GM18508 (cell line): ENCODE data around the gene ZNF655.
"Not testable (repeated sequence)": the region's sequence is repeated elsewhere in the genome, so short reads cannot be mapped to it uniquely, and the experiment has no call there.

Experiments
- ATAC-seq: cut with Tn5 transposase; IDR thresholded peaks from one replicate; pipeline ENCODE4 v1.9.1; 2021; ENCODE audit warnings: moderate number of reproducible peaks; ENCODE audit not compliant: insufficient read depth, unreplicated experiment

ZNF655 gene

DNA sequence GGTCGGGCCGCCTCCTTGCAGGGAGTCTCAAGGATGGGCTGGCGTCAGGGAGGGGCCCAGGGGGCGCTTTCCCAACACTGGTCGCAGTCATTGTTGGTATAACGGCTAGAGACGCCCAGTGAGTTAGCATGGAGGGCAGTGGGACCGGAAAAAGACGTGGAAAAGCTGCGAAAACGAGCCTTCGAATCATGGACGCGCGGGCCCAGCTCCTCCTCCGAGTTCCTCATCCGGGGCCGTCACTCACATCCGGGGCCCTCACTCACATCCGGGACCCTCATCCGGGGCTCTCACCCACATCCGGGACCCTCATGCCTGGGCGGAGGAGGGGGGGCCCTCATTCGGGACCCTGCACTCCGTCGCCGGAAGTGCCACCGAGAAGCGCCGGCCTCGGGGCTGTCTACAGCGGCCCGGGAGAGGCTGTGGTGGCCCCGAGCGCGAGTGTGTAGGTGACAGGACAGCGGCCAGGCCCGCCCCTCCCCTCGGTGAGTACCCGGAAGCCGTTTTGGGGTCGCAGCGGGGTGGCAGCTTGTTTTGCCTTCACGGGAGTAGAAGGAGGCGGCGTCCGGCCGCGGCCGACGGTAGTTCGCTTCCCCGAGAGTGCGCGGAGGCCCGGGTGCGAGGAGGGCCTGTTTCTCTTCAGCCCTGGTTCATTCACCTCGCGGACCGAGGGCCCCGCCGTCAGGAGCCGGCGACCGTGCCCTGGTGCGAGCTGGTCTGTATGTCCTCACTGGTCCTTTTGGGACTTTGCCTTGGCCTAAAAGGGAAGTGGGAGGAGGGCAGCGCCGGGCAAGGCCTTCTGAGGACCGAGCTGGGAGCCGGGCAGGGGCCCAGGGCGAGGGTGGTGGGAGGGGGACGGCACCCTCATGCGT, at the start of gene ZNF655:
TSS of gene ZNF655 (plus strand) at position 337 of the 869 bp plus-strand sequence. CDS start 1,918 bp downstream, outside the sequence.
- ATAC-seq, result peak; percentile 29

- ATAC-seq, result no peak
These were observed 44.4 kb upstream of the ZNF655 start for GRCh38 chr7:99514050-99514449.

GRCh38 chr7:99521399-99521798, 37.0 kb upstream of the ZNF655 start:
- no peak for ATAC-seq

- no peak for ATAC-seq
These were observed 32.6 kb upstream of the ZNF655 start for GRCh38 chr7:99525713-99526440.

DNA sequence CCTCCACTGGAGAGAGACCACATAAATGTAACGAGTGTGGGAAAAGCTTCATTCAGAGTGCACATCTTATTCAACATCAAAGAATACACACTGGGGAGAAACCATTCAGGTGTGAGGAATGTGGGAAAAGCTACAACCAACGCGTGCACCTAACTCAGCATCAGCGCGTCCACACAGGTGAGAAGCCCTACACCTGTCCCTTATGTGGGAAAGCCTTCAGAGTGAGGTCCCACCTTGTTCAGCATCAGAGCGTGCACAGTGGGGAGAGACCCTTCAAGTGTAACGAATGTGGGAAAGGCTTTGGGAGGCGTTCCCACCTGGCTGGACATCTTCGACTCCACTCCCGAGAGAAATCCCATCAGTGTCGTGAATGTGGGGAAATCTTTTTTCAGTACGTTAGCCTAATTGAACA, 27.1 kb upstream of the ZNF655 start:
- no peak for ATAC-seq

DNA sequence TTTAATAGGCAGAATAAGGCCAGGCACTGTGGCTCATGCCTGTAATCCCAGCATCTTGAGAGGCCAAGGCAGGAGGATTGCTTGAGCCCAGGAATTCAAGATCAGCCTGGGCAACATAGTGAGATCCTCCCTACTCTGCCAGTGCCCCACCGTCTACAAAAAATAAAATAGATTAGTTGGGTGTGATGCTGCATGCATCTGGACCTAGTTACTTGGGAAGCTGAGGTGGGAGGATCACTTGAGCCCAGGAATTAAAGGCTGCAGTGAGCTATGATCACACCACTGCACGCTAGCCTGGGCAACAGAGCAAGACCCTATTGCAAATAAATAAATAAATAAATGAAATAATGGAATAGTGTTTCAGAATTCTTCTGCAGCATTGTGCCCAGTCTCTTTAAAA, 22.8 kb upstream of the ZNF655 start:
- ATAC-seq, result no peak

DNA sequence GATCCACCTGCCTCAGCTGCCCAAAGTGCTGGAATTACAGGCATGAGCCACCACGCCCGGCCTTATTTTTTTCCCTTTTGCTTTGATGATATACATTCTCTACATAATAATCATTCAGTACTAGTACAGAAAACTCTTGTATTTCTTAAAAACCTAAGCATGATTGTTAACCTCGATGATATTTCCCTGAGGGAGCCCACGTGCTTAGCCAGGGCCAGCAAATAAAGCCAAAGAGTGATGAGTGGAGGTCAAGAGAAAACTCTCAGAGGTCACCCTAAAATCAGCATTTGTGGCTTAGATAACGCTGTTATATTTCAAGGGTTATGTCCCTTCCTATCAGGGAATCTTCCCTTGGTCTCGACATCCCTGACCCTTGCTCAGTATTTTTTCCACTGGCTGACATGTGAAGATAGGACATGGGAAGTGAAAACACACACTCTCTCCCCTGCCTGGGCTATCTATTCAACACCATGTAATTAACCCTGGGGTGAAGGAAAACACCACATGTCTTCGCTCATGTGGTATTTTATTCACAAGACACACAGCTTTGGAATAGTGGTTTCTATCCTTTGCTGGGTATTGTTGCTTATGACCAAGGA, 19.1 kb upstream of the ZNF655 start:
- ATAC-seq, result no peak

DNA sequence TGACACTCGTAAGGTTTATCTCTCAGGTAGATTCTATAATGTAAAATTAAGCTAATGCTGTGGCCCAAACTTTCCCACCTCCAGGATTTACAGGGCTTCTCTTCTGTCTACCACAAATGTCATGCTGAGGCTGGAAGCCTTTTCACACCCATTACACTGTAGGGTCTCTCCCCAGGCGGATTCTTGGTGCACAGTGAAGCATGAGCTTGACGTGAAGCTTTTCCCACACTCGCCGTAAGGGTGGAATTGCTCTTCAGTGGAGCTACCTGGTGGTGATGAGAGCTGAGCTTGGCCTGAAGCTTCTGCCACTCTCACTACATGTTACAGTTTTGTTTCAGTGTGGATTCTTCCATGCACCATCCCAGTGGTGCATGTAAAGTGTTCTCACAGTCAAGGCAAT, 17.9 kb upstream of the ZNF655 start:
- ATAC-seq, result no peak

GRCh38 chr7:99541212-99541611, 17.2 kb upstream of the ZNF655 start:
- ATAC-seq, result no peak

DNA sequence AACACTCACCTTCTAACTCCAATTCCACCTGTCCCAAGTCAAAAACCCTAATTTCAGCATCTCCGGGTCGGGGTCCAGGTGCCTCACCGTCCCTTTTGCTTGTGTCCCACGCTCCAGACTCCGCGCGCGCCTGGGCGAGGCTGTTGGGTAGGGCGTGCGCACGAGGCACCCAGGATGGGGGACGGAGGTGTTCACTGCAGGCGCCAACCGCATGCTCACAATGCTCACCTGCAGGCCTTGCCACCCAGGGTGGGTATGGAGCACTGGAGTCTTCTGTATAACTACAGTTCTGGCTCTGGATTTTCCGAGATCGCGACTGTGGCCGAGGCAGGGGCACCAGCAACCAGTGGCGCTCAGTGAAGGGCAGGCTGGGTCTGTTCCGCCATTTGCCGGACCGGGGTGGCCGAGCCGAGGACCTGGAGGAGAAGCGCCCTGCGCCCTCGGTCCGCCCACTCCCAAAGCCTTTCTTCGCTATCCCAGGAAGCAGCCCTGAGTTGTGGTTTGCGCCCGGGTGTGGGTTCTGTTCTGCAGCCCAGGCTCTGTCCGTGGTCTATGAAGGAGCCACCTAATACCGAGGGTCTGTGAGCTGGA, 15.3 kb upstream of the ZNF655 start:
- ATAC-seq, result no peak

- no peak for ATAC-seq
These were observed 14.5 kb upstream of the ZNF655 start for GRCh38 chr7:99543916-99544315.

GRCh38 chr7:99545308-99545707, 13.1 kb upstream of the ZNF655 start:
- not testable (repeated sequence) for ATAC-seq

GRCh38 chr7:99549545-99549944, 8.9 kb upstream of the ZNF655 start:
- not testable (repeated sequence) for ATAC-seq

DNA sequence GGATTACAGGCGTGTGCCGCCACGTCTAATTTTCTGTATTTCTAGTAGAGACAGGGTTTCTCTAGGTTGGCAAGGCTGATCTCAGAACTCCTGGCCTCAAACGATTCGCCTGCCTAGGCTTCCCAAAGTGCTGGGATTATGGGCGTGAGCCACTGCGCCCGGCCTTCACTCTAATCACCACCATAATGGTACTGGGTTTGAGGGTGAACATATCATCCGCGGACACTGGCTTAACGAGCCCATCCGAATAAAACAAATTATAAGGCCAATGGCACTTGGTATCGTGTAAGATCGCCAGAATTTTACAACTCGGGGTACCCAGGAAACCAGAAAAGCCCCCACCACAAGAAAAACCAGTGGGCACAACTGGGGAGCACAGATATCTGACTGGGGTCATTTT, 7.1 kb upstream of the ZNF655 start:
- ATAC-seq, result no peak

DNA sequence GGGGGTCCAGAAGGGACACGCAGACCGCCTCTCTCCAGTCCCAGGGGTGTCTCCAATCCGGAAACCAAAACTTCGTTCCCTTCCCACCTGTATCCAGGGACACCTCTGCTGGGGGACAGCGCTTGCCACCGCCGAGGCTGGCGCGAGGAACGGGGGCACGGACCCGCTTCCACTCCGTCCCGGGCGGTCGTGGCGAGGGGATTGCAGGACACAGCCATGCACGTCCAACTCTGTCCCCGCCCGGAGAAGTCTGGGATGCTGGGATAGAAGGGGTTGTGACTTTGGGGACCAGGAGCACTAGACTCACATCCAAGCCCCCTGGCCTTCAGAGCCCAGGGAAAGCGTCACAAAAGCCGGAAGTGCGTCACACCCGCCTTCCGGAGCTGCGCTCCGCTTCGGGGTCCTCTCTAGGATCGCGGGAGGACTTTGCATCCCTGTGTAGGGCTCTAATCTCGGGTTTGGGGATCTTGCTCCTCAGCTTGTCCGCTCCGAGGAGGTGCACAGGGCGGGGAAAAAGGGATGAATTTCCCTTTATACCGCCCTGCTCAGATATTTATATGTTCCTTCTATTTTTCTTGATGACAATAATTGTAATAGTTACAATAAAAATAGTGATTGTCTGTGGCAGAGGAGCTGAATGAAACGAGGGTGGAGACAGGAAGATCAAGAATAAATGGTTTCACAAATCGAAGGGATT, 6.5 kb upstream of the ZNF655 start, which contains the start of gene FAM200A:
TSS of gene FAM200A (minus strand) at position 348 of the 697 bp plus-strand sequence. CDS start 3,707 bp downstream, outside the sequence.
- ATAC-seq, result peak; percentile 80

GRCh38 chr7:99553039-99553438, 5.4 kb upstream of the ZNF655 start:
- no peak for ATAC-seq

GRCh38 chr7:99554939-99555338, 3.5 kb upstream of the ZNF655 start:
- ATAC-seq, result no peak

DNA sequence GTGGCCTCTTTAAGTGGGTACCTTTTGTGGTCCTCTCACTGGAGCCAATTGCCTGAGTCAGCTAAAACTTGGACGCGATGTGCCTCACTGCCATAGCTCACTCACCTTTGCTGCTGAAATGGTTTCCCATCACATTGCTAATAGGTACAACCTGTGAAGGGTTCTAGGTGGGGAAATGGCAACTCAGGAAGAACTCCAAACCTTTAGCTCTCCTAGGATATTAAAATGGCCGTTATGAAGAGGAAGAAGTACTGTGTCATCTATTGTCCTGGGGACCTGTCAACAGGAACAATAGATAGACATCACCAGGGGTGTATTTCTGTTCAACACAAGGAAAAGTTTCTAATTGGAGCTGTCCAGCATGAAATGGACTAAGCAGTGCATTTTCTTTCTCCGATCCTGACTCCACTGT, 1.2 kb upstream of the ZNF655 start:
- ATAC-seq, result no peak

DNA sequence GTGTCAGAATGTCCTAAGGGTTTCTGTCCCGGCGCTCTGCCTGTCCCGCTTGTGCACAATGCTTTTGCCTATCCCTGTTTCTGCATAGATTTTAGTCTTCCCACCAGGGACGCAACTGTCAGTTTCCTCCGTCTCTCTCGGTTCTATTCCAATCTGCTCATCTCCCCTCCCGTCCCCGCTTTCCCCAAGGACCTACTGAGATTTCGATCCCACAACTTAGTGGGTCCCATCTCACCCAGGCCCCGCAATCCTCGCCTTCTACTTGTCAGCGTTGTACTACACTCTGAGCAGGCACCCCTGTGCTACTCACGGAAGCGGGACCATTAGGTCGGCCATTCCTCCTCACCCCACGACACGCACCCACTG, 519 bp upstream of the ZNF655 start:
- ATAC-seq, result peak; percentile 12
